BLaER1 treated with 17β-estradiol and CSF1 and Interleukin-3, amounts not matched to agents 10 nM and 100 nM (cell line): Measurements from ENCODE around the gene HCFC1.

ENCODE experiments used
- H3K27ac ChIP-seq, 11 experiments: shearing (Covaris generic); formaldehyde crosslinking; 2 replicates each; pipeline ENCODE4 v1.8.1; 2022
- H3K27me3 ChIP-seq, 11 experiments: shearing (Covaris generic); formaldehyde crosslinking; 2 replicates each; pipeline ENCODE4 v1.8.1; 2022
- H3K36me3 ChIP-seq, 11 experiments: shearing (Covaris generic); formaldehyde crosslinking; 2 replicates each; pipeline ENCODE4 v1.8.1; 2022
- H3K4me1 ChIP-seq, 10 experiments: shearing (Covaris generic); formaldehyde crosslinking; 2 replicates each; pipeline ENCODE4 v1.8.1; 2022
- H3K4me2 ChIP-seq, 11 experiments: shearing (Covaris generic); formaldehyde crosslinking; 2 replicates each; pipeline ENCODE4 v1.8.1; 2022
- H3K4me3 ChIP-seq, 10 experiments: shearing (Covaris generic); formaldehyde crosslinking; 2 replicates each; pipeline ENCODE4 v1.8.1; 2022
- H3K9ac ChIP-seq, 11 experiments: shearing (Covaris generic); formaldehyde crosslinking; 2 replicates each; pipeline ENCODE4 v1.8.1; 2022
- H3K9me3 ChIP-seq, 11 experiments: shearing (Covaris generic); formaldehyde crosslinking; replicated peaks in 1 of 11; 2 replicates each; pipeline ENCODE4 v1.8.1; 2022
- H4K20me1 ChIP-seq, 11 experiments: shearing (Covaris generic); formaldehyde crosslinking; 2 replicates each; pipeline ENCODE4 v1.8.1; 2022
- Cebpa-rat ChIP-seq, 11 experiments: shearing (Covaris generic); IDR thresholded peaks; 2 replicates each; pipeline ENCODE4 v1.8.1; 2022

HCFC1 gene

GRCh38 chrX:153900831-153901752 is 70.5 kb downstream of the HCFC1 start:
- Histone ChIP-seq H3K27ac (peak overlapping the region; percentile 60 to 79 (median 69); a peak in 21 of 22 replicates), H3K36me3 (no peaks in the 10 kb centered on the region), H3K4me2 (peak overlapping the region; percentile 65 to 79 (median 70)), H3K4me3 (peak overlapping the region in 1 of 10 experiments; percentile 28; a peak in 1 of 20 replicates), H3K27me3 (peaks cover 68 to 95% (median 87%) of the 10 kb centered on the region in 11 experiments), H3K9me3 (peaks cover 4 to 22% (median 11%) of the 10 kb centered on the region in 11 experiments; a peak in 16 of 22 replicates), H3K9ac (peak overlapping the region in 10 of 11 experiments; percentile 39 to 69 (median 58); a peak in 18 of 22 replicates), H3K4me1 (peaks cover 53 to 66% (median 60%) of the 10 kb centered on the region in 10 experiments), H4K20me1 (peaks cover 0 to 43% (median 18%) of the 10 kb centered on the region in 11 experiments; a peak in 18 of 22 replicates)
- TF ChIP-seq Cebpa-rat (IDR thresholded peaks at IDR 0.05), result peak in 8 of 11 experiments; percentile 17 to 97 (median 68); a peak in 12 of 22 replicates

- peaks cover 34 to 51% (median 43%) of the 10 kb centered on the region in 10 experiments for H3K4me1 ChIP-seq
- H3K27ac ChIP-seq, result no peak overlapping the region
- H3K4me2 ChIP-seq, result no peak overlapping the region
- peaks cover 0 to 15% (median 7%) of the 10 kb centered on the region in 11 experiments; a peak in 8 of 22 replicates for H4K20me1 ChIP-seq
- H3K9me3 ChIP-seq, result peaks cover 15 to 40% (median 26%) of the 10 kb centered on the region in 11 experiments; a peak in 20 of 22 replicates
- no peak overlapping the region for H3K4me3 ChIP-seq
- peaks cover 91 to 100% (median 100%) of the 10 kb centered on the region in 11 experiments for H3K27me3 ChIP-seq
- TF ChIP-seq Cebpa-rat (IDR thresholded peaks at IDR 0.05), result no peak
- H3K36me3 ChIP-seq, result no peaks in the 10 kb centered on the region
- no peak overlapping the region for H3K9ac ChIP-seq
Measured at GRCh38 chrX:153897899-153898298, 73.7 kb downstream of the HCFC1 start.
